ENCODE data around the gene ITPRID1. TPM values are rescaled to one million over a fixed set of nuclear protein-coding genes. Genes with fewer than 3 reads are reported as not detected.

The ITPRID1 gene
- total and polyA plus RNA-seq, 10 of the 15 experiments (the other 5 are each of a cell fraction or from before 2014, with no cell fraction given): 0.06 TPM; not detected in 9

- TF ChIP-seq ZBTB4 (CRISPR knock-in tag; IDR thresholded peaks at IDR 0.05) (no peak), SMAD1 (IDR thresholded peaks at IDR 0.05; ENCODE audit: low read depth, partially characterized antibody) (no peak), NFYB (IDR thresholded peaks at IDR 0.05; ENCODE audit: insufficient read depth, low read depth, low read length) (no peak), PBX3 (IDR thresholded peaks at IDR 0.05; ENCODE audit: insufficient replicate concordance, low read depth, low read length) (no peak), STAT3 (IDR thresholded peaks at IDR 0.05; ENCODE audit: low read depth, low read length) (no peak), NR2C2 (IDR thresholded peaks at IDR 0.05; ENCODE audit: borderline replicate concordance, control insufficient read depth, insufficient read length, low read depth) (no peak)
These were observed 182.1 kb downstream of the ITPRID1 start (continued) for GRCh38 chr7:31695859-31696614.

DNA sequence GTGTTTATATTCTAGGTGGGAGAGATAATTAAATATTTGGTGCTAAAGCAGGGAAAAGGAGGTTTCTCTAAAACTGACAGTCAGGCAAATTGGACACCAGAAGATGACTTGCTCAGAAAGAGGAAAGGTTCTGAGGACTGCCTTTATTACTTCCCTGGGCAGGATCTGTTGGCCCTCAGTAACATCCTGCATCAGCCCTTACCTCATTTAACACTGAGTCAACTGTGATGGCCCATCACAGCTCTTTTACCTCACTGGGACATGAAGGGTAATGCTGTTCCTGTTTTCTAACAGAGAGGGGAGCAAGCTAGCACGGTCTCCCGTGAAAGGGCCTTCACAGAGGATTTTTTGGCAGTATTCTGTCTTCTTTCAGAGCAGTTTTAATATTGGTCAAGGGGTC, 185.2 kb downstream of the ITPRID1 start:
- H3K36me3 ChIP-seq (ENCODE audit: control insufficient read depth in 2 of 2, insufficient read depth in 2 of 2, low read length in 1 of 2): no peaks in the 10 kb centered on the region
- no TSS peak for BruUV-seq (replicated peaks)
- no peaks in the 10 kb centered on the region for H3K9me3 ChIP-seq (replicated peaks; ENCODE audit: control insufficient read depth, insufficient read depth, low read length)
- SMC1A ChIA-PET (ENCODE audit: uncharacterized antibody, unreplicated experiment): interaction anchor here (3.0 to 4.6 kb wide), 2 partner anchors 8 to 10 kb away, joined by 18 to 80 read pairs; no protein-coding TSS in a partner anchor
- FAIRE-seq (no peak), ATAC-seq (peak; percentile 55), DNase-seq (ENCODE audit: low read depth, low spot score) (no peak)
- H3K9ac ChIP-seq (ENCODE audit: control insufficient read depth, insufficient read depth, low read length): no peak overlapping the region
- WGBS (ENCODE audit: insufficient coverage, insufficient replicate concordance, low lambda C conversion rate, missing lambda C conversion rate): 31% methylated on average over 2 of the region's 2 CpGs
- H3K4me3 ChIP-seq: no peak overlapping the region
- H3K79me2 ChIP-seq (ENCODE audit: control insufficient read depth, insufficient read depth, low read length): no peaks in the 10 kb centered on the region
- CTCF ChIA-PET: interaction anchor here (1.4 kb wide), 1 partner anchor 36 kb away, joined by 5 read pairs; no protein-coding TSS in a partner anchor
- H3K4me2 ChIP-seq (ENCODE audit: control insufficient read depth, insufficient read depth): no peak overlapping the region
- TF ChIP-seq HDGF (IDR thresholded peaks at IDR 0.05) (no peak), SPI1 (IDR thresholded peaks at IDR 0.05; ENCODE audit: borderline replicate concordance, insufficient read depth, low read depth, low read length) (peak; percentile 69)
- no peaks in the 10 kb centered on the region; a peak in 2 of 4 replicates for H3K27me3 ChIP-seq (replicated peaks in 1 of 2; ENCODE audit: control insufficient read depth in 2 of 2, insufficient read depth in 2 of 2, low read length in 1 of 2)
- H3K4me1 ChIP-seq (ENCODE audit: control insufficient read depth, insufficient read depth, low read length): no peaks in the 10 kb centered on the region
- intact Hi-C loops (cut with micrococcal nuclease; ENCODE audit: unreplicated experiment): no loop called here
- in situ Hi-C loops (cut with MboI): no loop called here
- no peak overlapping the region for H2AFZ ChIP-seq (ENCODE audit: control insufficient read depth, low read depth, low read length)
- POLR2A ChIA-PET: no interaction called here
- H4K20me1 ChIP-seq (ENCODE audit: control insufficient read depth, insufficient read depth): no peaks in the 10 kb centered on the region
- RAD21 ChIA-PET (ENCODE audit: unreplicated experiment): interaction anchor here (0.9 kb wide), 1 partner anchor 10 kb away, joined by 3 read pairs; no protein-coding TSS in a partner anchor
- H3K27ac ChIP-seq (ENCODE audit: control insufficient read depth, insufficient read depth): no peak overlapping the region
